ENCODE data around the gene DDR2.

The DDR2 gene

GRCh38 chr1:162645666-162646065 lies 13.4 kb downstream of the DDR2 start:
- WGBS (ENCODE audit: insufficient coverage, insufficient read length), result no CpG with 5 or more reads among the region's 4 CpGs
- H3K4me3 ChIP-seq (ENCODE audit: low read length), result no peak overlapping the region
- H3K27me3 ChIP-seq (ENCODE audit: control insufficient read depth, insufficient read depth, low read length), result no peaks in the 10 kb centered on the region
- H3K27ac ChIP-seq (ENCODE audit: low read length), result no peak overlapping the region
- no peaks in the 10 kb centered on the region for H3K4me1 ChIP-seq (ENCODE audit: control insufficient read depth, insufficient read depth, low read length)
- DNase-seq (ENCODE audit: low read depth, low spot score), result no peak
- H3K9me3 ChIP-seq (ENCODE audit: control insufficient read depth, insufficient read depth, low read length), result no peaks in the 10 kb centered on the region
- no peaks in the 10 kb centered on the region; the same call in 1 of the 2 replicates for H3K36me3 ChIP-seq (ENCODE audit: control insufficient read depth, insufficient read depth, low read length)

GRCh38 chr1:162649583-162649982 lies 17.3 kb downstream of the DDR2 start:
- H3K36me3 ChIP-seq (ENCODE audit: control insufficient read depth, insufficient read depth, low read length), result no peaks in the 10 kb centered on the region; the same call in 1 of the 2 replicates
- no peaks in the 10 kb centered on the region for H3K27me3 ChIP-seq (ENCODE audit: control insufficient read depth, insufficient read depth, low read length)
- no peak overlapping the region for H3K27ac ChIP-seq (ENCODE audit: low read length)
- H3K4me3 ChIP-seq (ENCODE audit: low read length), result no peak overlapping the region
- no peaks in the 10 kb centered on the region for H3K4me1 ChIP-seq (ENCODE audit: control insufficient read depth, insufficient read depth, low read length)
- no peaks in the 10 kb centered on the region for H3K9me3 ChIP-seq (ENCODE audit: control insufficient read depth, insufficient read depth, low read length)
- DNase-seq (ENCODE audit: low read depth, low spot score), result no peak
- whole genome bisulfite sequencing (ENCODE audit: insufficient coverage, insufficient read length), result no CpG with 5 or more reads among the region's 3 CpGs

- WGBS (ENCODE audit: insufficient coverage, insufficient read length), result no CpG with 5 or more reads among the region's 5 CpGs
Measured at GRCh38 chr1:162654915-162655620, 22.8 kb downstream of the DDR2 start.

GRCh38 chr1:162656266-162656665 lies 24.0 kb downstream of the DDR2 start:
- H3K27me3 ChIP-seq (ENCODE audit: control insufficient read depth, insufficient read depth, low read length), result no peaks in the 10 kb centered on the region
- DNase-seq (ENCODE audit: low read depth, low spot score), result no peak
- WGBS (ENCODE audit: insufficient coverage, insufficient read length), result no CpG with 5 or more reads among the region's 1 CpG
- no peaks in the 10 kb centered on the region for H3K36me3 ChIP-seq (ENCODE audit: control insufficient read depth, insufficient read depth, low read length)
- no peak overlapping the region for H3K27ac ChIP-seq (ENCODE audit: low read length)
- H3K4me3 ChIP-seq (ENCODE audit: low read length), result no peak overlapping the region
- H3K4me1 ChIP-seq (ENCODE audit: control insufficient read depth, insufficient read depth, low read length), result no peaks in the 10 kb centered on the region
- no peaks in the 10 kb centered on the region for H3K9me3 ChIP-seq (ENCODE audit: control insufficient read depth, insufficient read depth, low read length)

More at GRCh38 chr1:162654915-162655620, 22.8 kb downstream of the DDR2 start:
- no peak overlapping the region for H3K4me3 ChIP-seq (ENCODE audit: low read length)
- DNase-seq (ENCODE audit: low read depth, low spot score), result no peak
- no peak overlapping the region for H3K27ac ChIP-seq (ENCODE audit: low read length)
- no peaks in the 10 kb centered on the region for H3K36me3 ChIP-seq (ENCODE audit: control insufficient read depth, insufficient read depth, low read length)
- H3K9me3 ChIP-seq (ENCODE audit: control insufficient read depth, insufficient read depth, low read length), result no peaks in the 10 kb centered on the region
- H3K27me3 ChIP-seq (ENCODE audit: control insufficient read depth, insufficient read depth, low read length), result no peaks in the 10 kb centered on the region
- H3K4me1 ChIP-seq (ENCODE audit: control insufficient read depth, insufficient read depth, low read length), result no peaks in the 10 kb centered on the region

- H3K4me1 ChIP-seq (ENCODE audit: control insufficient read depth, insufficient read depth, low read length), result no peaks in the 10 kb centered on the region
- WGBS (ENCODE audit: insufficient coverage, insufficient read length), result no CpG with 5 or more reads among the region's 2 CpGs
- no peaks in the 10 kb centered on the region for H3K36me3 ChIP-seq (ENCODE audit: control insufficient read depth, insufficient read depth, low read length)
- H3K9me3 ChIP-seq (ENCODE audit: control insufficient read depth, insufficient read depth, low read length), result no peaks in the 10 kb centered on the region
- H3K27me3 ChIP-seq (ENCODE audit: control insufficient read depth, insufficient read depth, low read length), result no peaks in the 10 kb centered on the region
- DNase-seq (ENCODE audit: low read depth, low spot score), result no peak
- no peak overlapping the region for H3K27ac ChIP-seq (ENCODE audit: low read length)
- no peak overlapping the region for H3K4me3 ChIP-seq (ENCODE audit: low read length)
Measured at GRCh38 chr1:162660574-162660973, 28.3 kb downstream of the DDR2 start.

- Histone ChIP-seq H3K27me3 (ENCODE audit: control insufficient read depth, insufficient read depth, low read length) (no peaks in the 10 kb centered on the region), H3K4me3 (ENCODE audit: low read length) (no peak overlapping the region), H3K4me1 (ENCODE audit: control insufficient read depth, insufficient read depth, low read length) (no peaks in the 10 kb centered on the region), H3K9me3 (ENCODE audit: control insufficient read depth, insufficient read depth, low read length) (no peaks in the 10 kb centered on the region), H3K36me3 (ENCODE audit: control insufficient read depth, insufficient read depth, low read length) (no peaks in the 10 kb centered on the region), H3K27ac (ENCODE audit: low read length) (no peak overlapping the region)
- no peak for DNase-seq (ENCODE audit: low read depth, low spot score)
- WGBS (ENCODE audit: insufficient coverage, insufficient read length), result no CpG with 5 or more reads among the region's 4 CpGs
Measured at GRCh38 chr1:162661336-162661735, 29.1 kb downstream of the DDR2 start.

GRCh38 chr1:162662013-162662412 lies 29.7 kb downstream of the DDR2 start:
- H3K36me3 ChIP-seq (ENCODE audit: control insufficient read depth, insufficient read depth, low read length), result no peaks in the 10 kb centered on the region
- H3K27ac ChIP-seq (ENCODE audit: low read length), result no peak overlapping the region
- no peak for DNase-seq (ENCODE audit: low read depth, low spot score)
- H3K4me1 ChIP-seq (ENCODE audit: control insufficient read depth, insufficient read depth, low read length), result no peaks in the 10 kb centered on the region
- no peaks in the 10 kb centered on the region for H3K27me3 ChIP-seq (ENCODE audit: control insufficient read depth, insufficient read depth, low read length)
- no peak overlapping the region for H3K4me3 ChIP-seq (ENCODE audit: low read length)
- no peaks in the 10 kb centered on the region for H3K9me3 ChIP-seq (ENCODE audit: control insufficient read depth, insufficient read depth, low read length)

GRCh38 chr1:162663086-162663485 lies 30.8 kb downstream of the DDR2 start:
- Histone ChIP-seq H3K27ac (ENCODE audit: low read length) (no peak overlapping the region), H3K36me3 (ENCODE audit: control insufficient read depth, insufficient read depth, low read length) (no peaks in the 10 kb centered on the region), H3K4me1 (ENCODE audit: control insufficient read depth, insufficient read depth, low read length) (no peaks in the 10 kb centered on the region), H3K9me3 (ENCODE audit: control insufficient read depth, insufficient read depth, low read length) (no peaks in the 10 kb centered on the region), H3K27me3 (ENCODE audit: control insufficient read depth, insufficient read depth, low read length) (no peaks in the 10 kb centered on the region), H3K4me3 (ENCODE audit: low read length) (no peak overlapping the region)
- DNase-seq (ENCODE audit: low read depth, low spot score), result no peak

GRCh38 chr1:162663589-162664106 lies 31.4 kb downstream of the DDR2 start:
- H3K27ac ChIP-seq (ENCODE audit: low read length), result no peak overlapping the region
- H3K9me3 ChIP-seq (ENCODE audit: control insufficient read depth, insufficient read depth, low read length), result no peaks in the 10 kb centered on the region
- no peak overlapping the region for H3K4me3 ChIP-seq (ENCODE audit: low read length)
- no peaks in the 10 kb centered on the region for H3K27me3 ChIP-seq (ENCODE audit: control insufficient read depth, insufficient read depth, low read length)
- no CpG with 5 or more reads among the region's 8 CpGs for WGBS (ENCODE audit: insufficient coverage, insufficient read length)
- H3K36me3 ChIP-seq (ENCODE audit: control insufficient read depth, insufficient read depth, low read length), result no peaks in the 10 kb centered on the region
- DNase-seq (ENCODE audit: low read depth, low spot score), result no peak
- no peaks in the 10 kb centered on the region for H3K4me1 ChIP-seq (ENCODE audit: control insufficient read depth, insufficient read depth, low read length)

GRCh38 chr1:162666006-162666645 lies 33.9 kb downstream of the DDR2 start:
- Histone ChIP-seq H3K27me3 (ENCODE audit: control insufficient read depth, insufficient read depth, low read length) (no peaks in the 10 kb centered on the region), H3K27ac (ENCODE audit: low read length) (no peak overlapping the region), H3K36me3 (ENCODE audit: control insufficient read depth, insufficient read depth, low read length) (no peaks in the 10 kb centered on the region), H3K9me3 (ENCODE audit: control insufficient read depth, insufficient read depth, low read length) (no peaks in the 10 kb centered on the region), H3K4me1 (ENCODE audit: control insufficient read depth, insufficient read depth, low read length) (no peaks in the 10 kb centered on the region), H3K4me3 (ENCODE audit: low read length) (no peak overlapping the region)
- WGBS (ENCODE audit: insufficient coverage, insufficient read length), result no CpG with 5 or more reads among the region's 5 CpGs
- no peak for DNase-seq (ENCODE audit: low read depth, low spot score)

Data from iPS DF 6.9 (cell line).